Measurements from ENCODE around the gene ADAM19. TPM values are rescaled to one million over a fixed set of nuclear protein-coding genes. Genes with fewer than 3 reads are reported as not detected.
"Not testable (repeated sequence)": the region's sequence is repeated elsewhere in the genome, so short reads cannot be mapped to it uniquely, and the experiment has no call there.

ADAM19 gene
- total RNA-seq, 3 donors from 2014 or later = 1.9 to 3.6 (median 3.5) TPM

DNA sequence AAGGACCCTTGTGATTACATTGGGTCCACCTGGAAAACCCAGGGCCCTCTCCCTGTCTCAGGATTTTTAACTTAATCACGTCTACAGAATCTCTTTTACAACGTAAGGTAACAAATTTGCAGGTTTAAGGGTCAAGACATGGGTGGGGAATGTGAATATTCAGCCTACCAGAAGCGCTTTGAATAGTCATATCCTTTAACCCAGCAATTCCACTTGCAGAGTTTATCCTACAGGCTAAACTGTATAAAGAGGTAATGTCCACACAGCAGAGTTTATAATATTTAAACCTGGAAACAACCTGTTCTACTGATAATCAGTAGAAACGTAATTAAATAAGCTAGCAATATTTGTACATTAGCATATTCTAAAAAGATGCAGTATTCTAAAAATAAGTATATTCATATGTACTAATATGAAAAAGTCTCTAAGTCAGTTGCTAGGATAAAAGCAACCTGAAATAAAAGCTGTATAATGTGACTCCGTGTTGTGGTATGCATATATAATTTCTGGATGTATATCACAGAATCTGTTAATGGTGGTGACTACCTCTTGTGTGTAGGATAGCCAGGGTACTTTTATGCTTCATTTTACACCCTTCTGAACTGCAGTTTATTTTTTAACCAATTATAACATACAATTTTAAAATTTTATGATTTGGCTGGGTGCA lies 129.7 kb downstream of the ADAM19 start:
- intact Hi-C loops (cut with DNase I; ENCODE audit: low total_unique reads) = no loop called here
- H3K27me3 ChIP-seq = no peaks in the 10 kb centered on the region
- H3K27ac ChIP-seq = no peak overlapping the region
- no peak overlapping the region for H3K4me3 ChIP-seq
- DNase-seq (ENCODE audit: low spot score in 2 of 2) = no peak
- no peaks in the 10 kb centered on the region for H3K36me3 ChIP-seq
- H3K9me3 ChIP-seq = no peaks in the 10 kb centered on the region
- H3K4me1 ChIP-seq = no peaks in the 10 kb centered on the region
- TF ChIP-seq POLR2AphosphoS5 (IDR thresholded peaks at IDR 0.05) = no peak
- TF ChIP-seq, protein P1, sequence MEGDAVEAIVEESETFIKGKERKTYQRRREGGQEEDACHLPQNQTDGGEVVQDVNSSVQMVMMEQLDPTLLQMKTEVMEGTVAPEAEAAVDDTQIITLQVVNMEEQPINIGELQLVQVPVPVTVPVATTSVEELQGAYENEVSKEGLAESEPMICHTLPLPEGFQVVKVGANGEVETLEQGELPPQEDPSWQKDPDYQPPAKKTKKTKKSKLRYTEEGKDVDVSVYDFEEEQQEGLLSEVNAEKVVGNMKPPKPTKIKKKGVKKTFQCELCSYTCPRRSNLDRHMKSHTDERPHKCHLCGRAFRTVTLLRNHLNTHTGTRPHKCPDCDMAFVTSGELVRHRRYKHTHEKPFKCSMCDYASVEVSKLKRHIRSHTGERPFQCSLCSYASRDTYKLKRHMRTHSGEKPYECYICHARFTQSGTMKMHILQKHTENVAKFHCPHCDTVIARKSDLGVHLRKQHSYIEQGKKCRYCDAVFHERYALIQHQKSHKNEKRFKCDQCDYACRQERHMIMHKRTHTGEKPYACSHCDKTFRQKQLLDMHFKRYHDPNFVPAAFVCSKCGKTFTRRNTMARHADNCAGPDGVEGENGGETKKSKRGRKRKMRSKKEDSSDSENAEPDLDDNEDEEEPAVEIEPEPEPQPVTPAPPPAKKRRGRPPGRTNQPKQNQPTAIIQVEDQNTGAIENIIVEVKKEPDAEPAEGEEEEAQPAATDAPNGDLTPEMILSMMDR (IDR thresholded peaks at IDR 0.05) = no peak
- TF ChIP-seq POLR2A (IDR thresholded peaks at IDR 0.05) = no peak

DNA sequence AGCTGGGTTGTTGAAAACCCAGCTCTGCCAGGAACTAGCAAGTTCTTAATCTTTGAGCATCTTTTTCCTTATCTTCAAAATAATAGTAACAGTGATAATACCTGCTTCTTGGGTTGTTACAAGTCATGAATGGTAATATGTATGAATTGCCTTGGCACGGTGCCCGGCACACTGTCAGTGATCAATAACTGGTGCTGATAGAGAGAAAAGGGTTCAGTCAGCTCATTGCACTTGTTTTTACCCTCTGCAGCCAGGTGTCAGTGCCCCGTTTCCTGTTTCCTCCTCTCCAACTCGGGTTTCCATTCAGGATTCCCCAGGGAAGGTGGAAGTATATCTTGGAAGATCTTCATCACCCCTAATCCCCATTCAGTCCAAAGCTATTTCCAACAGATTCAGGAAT lies 131.4 kb downstream of the ADAM19 start:
- DNase-seq (ENCODE audit: low spot score in 2 of 2) = no peak
- H3K27me3 ChIP-seq = no peaks in the 10 kb centered on the region
- intact Hi-C loops (cut with DNase I; ENCODE audit: low total_unique reads) = no loop called here

DNA sequence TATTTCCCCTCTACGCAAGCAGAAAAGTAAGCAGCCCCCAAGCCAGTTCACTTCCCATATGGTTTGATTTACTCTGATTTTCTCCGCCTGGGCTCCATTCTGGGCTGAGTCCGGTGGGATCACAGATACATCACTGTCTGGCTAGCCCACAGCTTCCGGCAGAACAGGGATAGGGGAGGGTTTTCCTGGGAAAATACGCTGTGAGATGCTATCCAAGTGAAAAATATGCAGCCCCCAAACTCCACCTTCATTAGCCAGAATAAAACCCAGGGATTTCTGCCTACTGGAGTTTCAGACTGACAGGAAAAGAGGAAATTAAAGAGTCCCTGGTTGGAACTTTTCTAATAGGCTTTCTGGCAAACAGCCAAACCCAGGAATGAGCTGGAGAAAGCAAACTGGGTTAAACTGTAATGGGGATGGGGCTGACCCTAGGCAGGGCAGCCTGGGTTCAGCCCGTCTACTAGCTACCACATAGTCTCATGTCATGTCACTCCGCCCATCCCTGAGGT lies 132.5 kb downstream of the ADAM19 start:
- Histone ChIP-seq H3K4me1 (no peaks in the 10 kb centered on the region), H3K9me3 (no peaks in the 10 kb centered on the region), H3K4me3 (no peak overlapping the region), H3K27ac (no peak overlapping the region), H3K36me3 (no peaks in the 10 kb centered on the region), H3K27me3 (no peaks in the 10 kb centered on the region)
- no peak for TF ChIP-seq POLR2A (IDR thresholded peaks at IDR 0.05)
- no peak for TF ChIP-seq POLR2AphosphoS5 (IDR thresholded peaks at IDR 0.05)
- TF ChIP-seq, protein P1 (IDR thresholded peaks at IDR 0.05) = no peak
- intact Hi-C loops (cut with DNase I; ENCODE audit: low total_unique reads) = no loop called here
- DNase-seq (ENCODE audit: low spot score in 2 of 2) = no peak

More for the DNA sequence above, 131.4 kb downstream of the ADAM19 start:
- Histone ChIP-seq H3K4me3 (no peak overlapping the region), H3K4me1 (no peaks in the 10 kb centered on the region), H3K9me3 (no peaks in the 10 kb centered on the region), H3K27ac (no peak overlapping the region), H3K36me3 (no peaks in the 10 kb centered on the region)
- TF ChIP-seq POLR2AphosphoS5 (IDR thresholded peaks at IDR 0.05) (no peak), POLR2A (IDR thresholded peaks at IDR 0.05) (no peak)
- TF ChIP-seq, protein P1 (IDR thresholded peaks at IDR 0.05) = no peak

DNA sequence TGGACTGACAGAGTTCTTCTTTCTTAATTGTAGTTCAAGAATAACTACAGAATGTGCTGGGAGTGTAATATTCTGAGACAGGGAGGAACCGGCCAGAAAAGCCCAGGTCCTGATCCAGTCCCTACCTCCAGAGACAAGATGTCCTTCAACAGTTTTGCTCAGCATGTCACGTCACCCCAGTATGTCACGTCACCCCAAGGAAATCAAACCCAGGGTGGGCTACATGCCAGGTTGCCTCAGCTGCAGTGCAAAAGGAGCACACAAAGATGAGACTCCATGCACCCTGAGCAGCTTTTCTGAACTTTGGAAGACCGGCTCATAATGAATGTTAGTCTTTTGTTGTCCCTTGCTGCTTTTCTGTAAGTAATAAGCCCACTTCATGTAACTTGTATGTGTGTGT lies 141.5 kb downstream of the ADAM19 start:
- no peak for DNase-seq (ENCODE audit: low spot score in 2 of 2)
- no peaks in the 10 kb centered on the region for H3K27me3 ChIP-seq
- no peaks in the 10 kb centered on the region for H3K9me3 ChIP-seq
- H3K36me3 ChIP-seq = no peaks in the 10 kb centered on the region
- intact Hi-C loops (cut with DNase I; ENCODE audit: low total_unique reads) = no loop called here
- no peaks in the 10 kb centered on the region for H3K4me1 ChIP-seq
- TF ChIP-seq, protein P1 (IDR thresholded peaks at IDR 0.05) = no peak
- TF ChIP-seq POLR2A (IDR thresholded peaks at IDR 0.05) = no peak
- no peak for TF ChIP-seq POLR2AphosphoS5 (IDR thresholded peaks at IDR 0.05)
- no peak overlapping the region for H3K27ac ChIP-seq
- H3K4me3 ChIP-seq = no peak overlapping the region

DNA sequence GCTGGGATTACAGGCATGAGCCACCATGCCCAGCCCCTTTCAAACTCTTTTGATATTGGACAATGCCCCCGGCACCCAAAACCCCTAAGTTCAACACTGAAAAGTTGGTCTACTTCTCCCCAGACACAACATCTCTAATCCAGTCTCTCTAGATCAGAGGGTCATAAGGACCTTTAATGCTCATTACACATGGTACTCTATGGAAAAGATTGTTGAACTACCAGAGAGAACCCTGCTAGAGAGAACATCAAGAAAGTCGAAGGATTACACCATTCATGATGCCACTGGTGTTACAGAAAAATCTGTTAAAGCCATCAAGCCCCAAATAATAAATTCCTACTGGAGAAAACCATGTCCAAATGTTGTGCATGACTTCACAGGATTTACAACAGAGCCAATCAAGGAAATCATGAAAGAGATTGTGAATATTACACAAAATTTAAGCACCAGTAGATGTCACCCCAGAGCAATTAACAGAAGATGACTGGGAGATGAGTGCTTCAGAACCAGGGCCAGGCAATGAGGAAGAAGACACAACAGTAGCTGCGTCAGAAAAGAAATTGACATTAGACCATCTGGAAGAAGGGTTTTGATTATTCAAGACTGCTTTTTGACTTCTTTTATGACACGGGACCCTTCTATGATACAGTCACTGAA lies 143.9 kb downstream of the ADAM19 start:
- Histone ChIP-seq H3K4me3 (no peak overlapping the region), H3K4me1 (no peaks in the 10 kb centered on the region), H3K27me3 (no peaks in the 10 kb centered on the region), H3K27ac (no peak overlapping the region), H3K9me3 (no peaks in the 10 kb centered on the region), H3K36me3 (no peaks in the 10 kb centered on the region)
- DNase-seq (ENCODE audit: low spot score in 2 of 2) = no peak
- TF ChIP-seq, protein P1 (IDR thresholded peaks at IDR 0.05) = peak in 2 of 3 donors; percentile 47 to 54
- no peak for TF ChIP-seq POLR2AphosphoS5 (IDR thresholded peaks at IDR 0.05)
- intact Hi-C loops (cut with DNase I; ENCODE audit: low total_unique reads) = no loop called here

DNA sequence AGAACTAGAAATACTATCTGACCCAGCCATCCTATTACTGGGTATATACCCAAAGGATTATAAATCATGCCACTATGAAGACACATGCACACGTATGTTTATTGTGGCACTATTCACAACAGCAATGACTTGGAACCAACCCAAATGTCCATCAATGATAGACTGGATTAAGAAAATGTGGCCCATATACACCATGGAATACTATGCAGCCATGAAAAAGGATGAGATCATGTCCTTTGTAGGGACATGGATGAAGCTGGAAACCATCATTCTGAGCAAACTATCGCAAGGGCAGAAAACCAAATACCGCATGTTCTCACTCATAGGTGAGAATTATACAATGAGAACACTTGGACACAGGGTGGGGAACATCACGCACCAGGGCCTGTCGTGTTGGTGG lies 145.7 kb downstream of the ADAM19 start:
- H3K27me3 ChIP-seq; H3K4me3 ChIP-seq; H3K9me3 ChIP-seq; H3K4me1 ChIP-seq; DNase-seq (ENCODE audit: low spot score in 2 of 2); H3K27ac ChIP-seq; H3K36me3 ChIP-seq; intact Hi-C loops (cut with DNase I; ENCODE audit: low total_unique reads): not testable (repeated sequence)

All from breast epithelium (tissue), 4 donors.